ENCODE data around the gene TBKBP1. TPM values are rescaled to one million over a fixed set of nuclear protein-coding genes. Genes with fewer than 3 reads are reported as not detected.

TBKBP1 gene
- total RNA-seq, 1 donor from 2014 or later: 13.6 TPM

GRCh38 chr17:47699536-47699840 is 5.5 kb downstream of the TBKBP1 start:
- H3K9me3 Mint-ChIP-seq (ENCODE audit: low read depth): no peaks in the 10 kb centered on the region
- H3K4me3 Mint-ChIP-seq (ENCODE audit: unreplicated experiment): no peak overlapping the region
- H3K36me3 Mint-ChIP-seq (ENCODE audit: low read depth): peaks cover 11% of the 10 kb centered on the region
- no peaks in the 10 kb centered on the region for H3K27me3 Mint-ChIP-seq (ENCODE audit: low read depth)
- no peak for DNase-seq (ENCODE audit: low spot score)
- H3K27ac Mint-ChIP-seq (ENCODE audit: unreplicated experiment): no peak overlapping the region
- TF ChIP-seq, protein P1, sequence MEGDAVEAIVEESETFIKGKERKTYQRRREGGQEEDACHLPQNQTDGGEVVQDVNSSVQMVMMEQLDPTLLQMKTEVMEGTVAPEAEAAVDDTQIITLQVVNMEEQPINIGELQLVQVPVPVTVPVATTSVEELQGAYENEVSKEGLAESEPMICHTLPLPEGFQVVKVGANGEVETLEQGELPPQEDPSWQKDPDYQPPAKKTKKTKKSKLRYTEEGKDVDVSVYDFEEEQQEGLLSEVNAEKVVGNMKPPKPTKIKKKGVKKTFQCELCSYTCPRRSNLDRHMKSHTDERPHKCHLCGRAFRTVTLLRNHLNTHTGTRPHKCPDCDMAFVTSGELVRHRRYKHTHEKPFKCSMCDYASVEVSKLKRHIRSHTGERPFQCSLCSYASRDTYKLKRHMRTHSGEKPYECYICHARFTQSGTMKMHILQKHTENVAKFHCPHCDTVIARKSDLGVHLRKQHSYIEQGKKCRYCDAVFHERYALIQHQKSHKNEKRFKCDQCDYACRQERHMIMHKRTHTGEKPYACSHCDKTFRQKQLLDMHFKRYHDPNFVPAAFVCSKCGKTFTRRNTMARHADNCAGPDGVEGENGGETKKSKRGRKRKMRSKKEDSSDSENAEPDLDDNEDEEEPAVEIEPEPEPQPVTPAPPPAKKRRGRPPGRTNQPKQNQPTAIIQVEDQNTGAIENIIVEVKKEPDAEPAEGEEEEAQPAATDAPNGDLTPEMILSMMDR (IDR thresholded peaks at IDR 0.05): no peak
- peaks cover 12% of the 10 kb centered on the region for H3K4me1 Mint-ChIP-seq (ENCODE audit: low read depth)

- Mint-ChIP-seq H3K4me1 (ENCODE audit: low read depth) (peaks cover 4% of the 10 kb centered on the region), H3K27me3 (ENCODE audit: low read depth) (no peaks in the 10 kb centered on the region), H3K36me3 (ENCODE audit: low read depth) (peaks cover 14% of the 10 kb centered on the region), H3K9me3 (ENCODE audit: low read depth) (no peaks in the 10 kb centered on the region), H3K4me3 (ENCODE audit: unreplicated experiment) (no peak overlapping the region), H3K27ac (ENCODE audit: unreplicated experiment) (no peak overlapping the region)
- peak; percentile 68 for DNase-seq (ENCODE audit: low spot score)
- TF ChIP-seq, protein P1 (IDR thresholded peaks at IDR 0.05): no peak
Observed at GRCh38 chr17:47700471-47701449, 6.8 kb downstream of the TBKBP1 start.

- H3K27ac Mint-ChIP-seq (ENCODE audit: unreplicated experiment): no peak overlapping the region
- TF ChIP-seq, protein P1 (IDR thresholded peaks at IDR 0.05): no peak
- H3K4me1 Mint-ChIP-seq (ENCODE audit: low read depth): peaks cover 5% of the 10 kb centered on the region
- peaks cover 14% of the 10 kb centered on the region for H3K36me3 Mint-ChIP-seq (ENCODE audit: low read depth)
- no peaks in the 10 kb centered on the region for H3K9me3 Mint-ChIP-seq (ENCODE audit: low read depth)
- H3K4me3 Mint-ChIP-seq (ENCODE audit: unreplicated experiment): no peak overlapping the region
- H3K27me3 Mint-ChIP-seq (ENCODE audit: low read depth): no peaks in the 10 kb centered on the region
- DNase-seq (ENCODE audit: low spot score): no peak
Observed at GRCh38 chr17:47701608-47702007, 7.6 kb downstream of the TBKBP1 start.

DNA sequence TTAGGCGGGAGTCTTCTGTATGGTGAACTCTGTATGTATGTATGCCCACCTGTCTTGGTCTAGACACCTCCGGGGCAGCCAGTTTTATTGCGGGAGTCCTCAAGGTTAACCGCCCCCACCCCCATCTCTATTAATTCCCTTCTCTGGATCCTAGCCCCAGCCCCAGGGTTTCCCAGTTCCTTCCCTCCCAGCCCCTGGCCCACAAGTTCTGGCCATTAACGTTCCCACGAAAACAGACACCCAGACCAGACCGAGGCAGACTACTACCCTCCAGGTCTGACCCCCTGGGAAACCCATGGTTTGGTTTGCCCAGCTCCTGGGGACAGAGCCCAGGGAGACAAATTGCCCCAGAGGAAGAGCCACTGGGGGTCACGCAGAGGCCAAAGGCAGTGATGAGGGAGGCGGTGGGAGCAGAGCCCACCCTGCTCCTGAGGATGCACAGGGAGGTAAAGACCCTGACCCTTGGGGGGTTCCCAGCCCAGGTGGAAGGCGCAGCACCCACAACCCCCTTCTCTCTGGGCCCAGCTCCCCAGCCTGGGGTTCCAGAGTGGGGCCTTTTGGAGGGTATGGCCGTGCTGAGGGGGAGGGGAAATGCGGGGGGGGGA is 8.5 kb downstream of the TBKBP1 start:
- H3K27ac Mint-ChIP-seq (ENCODE audit: unreplicated experiment): no peak overlapping the region
- no peaks in the 10 kb centered on the region for H3K9me3 Mint-ChIP-seq (ENCODE audit: low read depth)
- no peaks in the 10 kb centered on the region for H3K27me3 Mint-ChIP-seq (ENCODE audit: low read depth)
- TF ChIP-seq, protein P1 (IDR thresholded peaks at IDR 0.05): no peak
- peaks cover 8% of the 10 kb centered on the region for H3K4me1 Mint-ChIP-seq (ENCODE audit: low read depth)
- DNase-seq (ENCODE audit: low spot score): peak; percentile 55
- H3K4me3 Mint-ChIP-seq (ENCODE audit: unreplicated experiment): no peak overlapping the region
- peaks cover 14% of the 10 kb centered on the region for H3K36me3 Mint-ChIP-seq (ENCODE audit: low read depth)

GRCh38 chr17:47703191-47703591 is 9.2 kb downstream of the TBKBP1 start:
- Mint-ChIP-seq H3K4me3 (ENCODE audit: unreplicated experiment) (no peak overlapping the region), H3K36me3 (ENCODE audit: low read depth) (peaks cover 14% of the 10 kb centered on the region), H3K27ac (ENCODE audit: unreplicated experiment) (no peak overlapping the region), H3K4me1 (ENCODE audit: low read depth) (peaks cover 8% of the 10 kb centered on the region), H3K9me3 (ENCODE audit: low read depth) (no peaks in the 10 kb centered on the region), H3K27me3 (ENCODE audit: low read depth) (no peaks in the 10 kb centered on the region)
- TF ChIP-seq, protein P1 (IDR thresholded peaks at IDR 0.05): no peak
- peak; percentile 89 for DNase-seq (ENCODE audit: low spot score)

All from chondrocyte (in vitro differentiated cells).